PC-3 (cell line): Measurements from ENCODE around the gene LRCOL1. TPM values are rescaled to one million over a fixed set of nuclear protein-coding genes. Genes with fewer than 3 reads are reported as not detected.

ENCODE experiments used
- ATAC-seq: fragments of 200-7000 bp; cut with Tn5 transposase; 2 replicates; pipeline ENCODE4 v1.9.1; 2020; ENCODE audit warnings: mild to moderate bottlenecking, moderate library complexity
- BruUV-seq: library from RNA; stranded (reverse); fragments of 400-500 nt; replicated peaks from 2 replicates; lab custom pipeline; 2021; lab: Mats Ljungman, UMichigan
- CTCF ChIA-PET: fragments of 300-600 bp; sonication (Branson Sonifier 250); formaldehyde crosslinking; loops from one replicate; lab custom pipeline; 2022; ENCODE audit warnings: antibody characterized with exemption; lab: Charles Lee
- POLR2A ChIA-PET: fragments of 300-600 bp; sonication (Branson Sonifier 250); formaldehyde crosslinking; loops from one replicate; lab custom pipeline; 2022; ENCODE audit warnings: antibody characterized with exemption; ENCODE audit not compliant: unreplicated experiment; lab: Charles Lee
- DNase-seq: peaks from one replicate; pipeline ENCODE4 v3.0.0-alpha.2; 2015
- H2AFZ ChIP-seq: fragments of 300-600 bp; sonication (generic); 2 replicates; pipeline ENCODE4 v1.6.0; 2016; ENCODE audit warnings: antibody characterized with exemption, low read length
- H3F3A ChIP-seq: fragments of 300-600 bp; sonication (generic); one replicate; pipeline ENCODE4 v1.6.0; 2017; ENCODE audit warnings: antibody characterized with exemption, low read length, control low read depth, mild to moderate bottlenecking; ENCODE audit not compliant: unreplicated experiment
- H3K27ac ChIP-seq: fragments of 300-600 bp; sonication (generic); 2 replicates; pipeline ENCODE4 v1.5.1; 2016; ENCODE audit warnings: mild to moderate bottlenecking, low read length
- H3K27me3 ChIP-seq: fragments of 300-600 bp; sonication (generic); 2 replicates; pipeline ENCODE4 v1.6.1; 2016; ENCODE audit warnings: low read length, mixed read lengths
- H3K36me3 ChIP-seq: fragments of 300-600 bp; sonication (generic); 2 replicates; pipeline ENCODE4 v1.6.1; 2016; ENCODE audit warnings: low read depth, mixed run types, low read length, mixed read lengths
- H3K4me1 ChIP-seq: fragments of 300-600 bp; sonication (generic); 2 replicates; pipeline ENCODE4 v1.5.1; 2016; ENCODE audit warnings: low read length; ENCODE audit not compliant: insufficient read depth
- H3K4me2 ChIP-seq: fragments of 300-600 bp; sonication (generic); 2 replicates; pipeline ENCODE4 v1.6.0; 2016; ENCODE audit warnings: low read length
- H3K4me3 ChIP-seq: fragments of 300-600 bp; sonication (generic); 2 replicates; pipeline ENCODE4 v1.5.1; 2016; ENCODE audit warnings: mild to moderate bottlenecking, low read length, mixed read lengths
- H3K79me2 ChIP-seq: fragments of 300-600 bp; sonication (generic); 2 replicates; pipeline ENCODE4 v1.6.1; 2017; ENCODE audit warnings: low read length, mixed read lengths
- H3K9ac ChIP-seq: fragments of 300-600 bp; sonication (generic); 2 replicates; pipeline ENCODE4 v1.6.0; 2016; ENCODE audit warnings: mild to moderate bottlenecking, low read length
- H3K9me2 ChIP-seq: fragments of 300-600 bp; sonication (generic); replicated peaks from 2 replicates; pipeline ENCODE4 v1.6.1; 2016; ENCODE audit warnings: mixed run types, low read length, mixed read lengths
- H3K9me3 ChIP-seq: fragments of 300-600 bp; sonication (generic); 2 replicates; pipeline ENCODE4 v1.6.1; 2016; ENCODE audit warnings: low read length, mixed read lengths
- H4K20me1 ChIP-seq: fragments of 300-600 bp; sonication (generic); 2 replicates; pipeline ENCODE4 v1.6.1; 2016; ENCODE audit warnings: low read length, mixed read lengths
- CTCF ChIP-seq: fragments of 300-600 bp; sonication (generic); conservative IDR thresholded peaks from 2 replicates; pipeline ENCODE4 v1.5.1; 2017; ENCODE audit warnings: antibody characterized with exemption, low read depth, mild to moderate bottlenecking, low read length
- EZH2 ChIP-seq: fragments of 300-600 bp; sonication (generic); IDR thresholded peaks from one replicate; pipeline ENCODE4 v1.6.1; 2017; ENCODE audit warnings: antibody characterized with exemption, mild to moderate bottlenecking, low read length; ENCODE audit not compliant: unreplicated experiment
- EZH2phosphoT487 ChIP-seq: fragments of 300-600 bp; sonication (generic); IDR thresholded peaks from 2 replicates; pipeline ENCODE4 v1.6.1; 2018; ENCODE audit warnings: mild to moderate bottlenecking, antibody characterized with exemption, low read length, borderline replicate concordance
- intact Hi-C: fragments of 100-400 bp; cut with micrococcal nuclease; formaldehyde crosslinking; loops from 2 replicates; pipeline ENCODE4 v1.9.0; 2023
- total RNA-seq: library from RNA; depleted of rRNA; stranded (reverse); fragments of >200 nt; gene quantifications from 2 replicates; pipeline ENCODE4 v1.2.3, GENCODE V29; 2014

Gene LRCOL1
- total RNA-seq, 1 experiment from 2014 or later, result not detected

- Histone ChIP-seq H3K9me3 (no peaks in the 10 kb centered on the region), H3K9me2 (no peaks in the 10 kb centered on the region), H4K20me1 (peaks cover 15% of the 10 kb centered on the region), H3K9ac (no peak overlapping the region), H3K4me3 (no peak overlapping the region), H3K36me3 (no peaks in the 10 kb centered on the region; the same call in 1 of the 2 replicates), H3K4me2 (no peak overlapping the region), H3K27me3 (no peaks in the 10 kb centered on the region), H3K79me2 (peaks cover 31% of the 10 kb centered on the region), H3K27ac (no peak overlapping the region), H3K4me1 (0 out of 2 replicates have a peak, but pooled peaks cover 4% of the 10 kb centered on the region), H2AFZ (no peak overlapping the region), H3F3A (no peaks in the 10 kb centered on the region)
- CTCF ChIA-PET, result no interaction called here
- TF ChIP-seq EZH2 (no peak), EZH2phosphoT487 (no peak), CTCF (no peak)
- DNase-seq, result no peak
- ATAC-seq, result no peak
- BruUV-seq, result no TSS peak
- POLR2A ChIA-PET, result no interaction called here
- intact Hi-C loops, result no loop called here
Measured at GRCh38 chr12:132558042-132558856, 52.1 kb downstream of the LRCOL1 start.

GRCh38 chr12:132557291-132558015, 52.9 kb downstream of the LRCOL1 start:
- Histone ChIP-seq H3K27me3 (no peaks in the 10 kb centered on the region), H3K4me3 (no peak overlapping the region), H3K9me2 (no peaks in the 10 kb centered on the region), H3K4me2 (no peak overlapping the region), H2AFZ (no peak overlapping the region), H3F3A (no peaks in the 10 kb centered on the region), H3K36me3 (no peaks in the 10 kb centered on the region; the same call in 1 of the 2 replicates), H3K4me1 (0 out of 2 replicates have a peak, but pooled peaks cover 4% of the 10 kb centered on the region), H3K27ac (no peak overlapping the region), H3K79me2 (peaks cover 25% of the 10 kb centered on the region), H3K9me3 (no peaks in the 10 kb centered on the region), H4K20me1 (peaks cover 13% of the 10 kb centered on the region), H3K9ac (no peak overlapping the region)
- DNase-seq, result no peak
- BruUV-seq, result no TSS peak
- TF ChIP-seq CTCF (no peak), EZH2 (no peak), EZH2phosphoT487 (no peak)
- ChIA-PET POLR2A (interaction anchor here (0.6 kb wide), 1 partner anchor 42 kb away, joined by 7 read pairs; no protein-coding TSS in a partner anchor), CTCF (no interaction called here)
- intact Hi-C loops, result no loop called here
- ATAC-seq, result no peak
